Fibroblast of lung (primary cell): Measurements from ENCODE around the gene HBM.
"Not testable (repeated sequence)": the region's sequence is repeated elsewhere in the genome, so short reads cannot be mapped to it uniquely, and the experiment has no call there.

Experiments
- CTCF ChIP-seq, 2 donors: IDR thresholded peaks in 1 of 2; conservative IDR thresholded peaks in 1 of 2; 1 replicate in 1 of 2; 2 replicates in 1 of 2; pipeline ENCODE4 v1.5.1; 2011 to 2012; ENCODE audit warnings: low read length in 2 of 2, control low read depth in 1 of 2, inconsistent platforms in 1 of 2, low read depth in 1 of 2, mild to moderate bottlenecking in 1 of 2
- EZH2 ChIP-seq: IDR thresholded peaks from 2 replicates; pipeline ENCODE4 v1.5.1; 2012; ENCODE audit warnings: low read length, control low read depth, mild to moderate bottlenecking; ENCODE audit errors: missing control alignments

- not testable (repeated sequence) for TF ChIP-seq CTCF (conservative IDR thresholded peaks at IDR 0.05 in 1 of 2, IDR thresholded peaks at IDR 0.05 in 1 of 2; ENCODE audit: low read depth in 1 of 2, low read length in 2 of 2); EZH2
Measured at GRCh38 chr16:160242-160641, 5.5 kb upstream of the HBM start.
